PFSK-1 (cell line): ENCODE results near the gene C22orf42.

Experiments used
- FOXP2 ChIP-seq: optimal IDR thresholded peaks from 2 replicates; pipeline ENCODE3; 2011; ENCODE audit warnings: borderline replicate concordance, control low read depth, inconsistent platforms; ENCODE audit not compliant: insufficient read depth; ENCODE audit errors: extremely low read length, extremely low read depth
- POLR2AphosphoS5 ChIP-seq: IDR thresholded peaks from 2 replicates; pipeline ENCODE4 v1.6.1; 2012; ENCODE audit warnings: low read depth, mild to moderate bottlenecking, control low read depth, low read length, moderate library complexity
- REST ChIP-seq, 2 experiments: IDR thresholded peaks; 2 replicates each; pipeline versions ENCODE4 v1.6.1 to v1.8.0; 2011 to 2012; ENCODE audit warnings: low read depth in 2 of 2, low read length in 2 of 2, control low read depth in 1 of 2, inconsistent platforms in 1 of 2, mild to moderate bottlenecking in 1 of 2, moderate library complexity in 1 of 2; ENCODE audit not compliant: insufficient read depth in 1 of 2
- SIN3A ChIP-seq: IDR thresholded peaks from 2 replicates; pipeline ENCODE4 v1.6.1; 2012; ENCODE audit warnings: mild to moderate bottlenecking, low read length, moderate library complexity, borderline replicate concordance; ENCODE audit not compliant: insufficient read depth
- TAF1 ChIP-seq: IDR thresholded peaks from 2 replicates; pipeline ENCODE4 v1.6.1; 2012; ENCODE audit warnings: low read length, control low read depth, borderline replicate concordance; ENCODE audit not compliant: insufficient read depth

Gene C22orf42

GRCh38 chr22:32119568-32120235 is 39.4 kb downstream of the C22orf42 start:
- no peak for TF ChIP-seq POLR2AphosphoS5
- no peak for TF ChIP-seq TAF1
- TF ChIP-seq SIN3A, result no peak
- no peak for TF ChIP-seq REST (IDR thresholded peaks at IDR 0.05; ENCODE audit: insufficient read depth in 1 of 2, low read depth in 2 of 2, low read length in 2 of 2)
- TF ChIP-seq FOXP2, result no peak

- TF ChIP-seq POLR2AphosphoS5 (no peak), SIN3A (no peak), REST (IDR thresholded peaks at IDR 0.05; ENCODE audit: insufficient read depth in 1 of 2, low read depth in 2 of 2, low read length in 2 of 2) (no peak), TAF1 (no peak), FOXP2 (no peak)
These were observed 46.7 kb downstream of the C22orf42 start for GRCh38 chr22:32112380-32112779.

GRCh38 chr22:32106930-32107329 is 52.2 kb downstream of the C22orf42 start:
- no peak for TF ChIP-seq SIN3A
- no peak for TF ChIP-seq TAF1
- no peak for TF ChIP-seq POLR2AphosphoS5
- TF ChIP-seq FOXP2, result no peak
- TF ChIP-seq REST (IDR thresholded peaks at IDR 0.05; ENCODE audit: insufficient read depth in 1 of 2, low read depth in 2 of 2, low read length in 2 of 2), result peak; percentile 87 to 96

- TF ChIP-seq POLR2AphosphoS5 (no peak), TAF1 (no peak), SIN3A (no peak), REST (IDR thresholded peaks at IDR 0.05; ENCODE audit: insufficient read depth in 1 of 2, low read depth in 2 of 2, low read length in 2 of 2) (no peak), FOXP2 (no peak)
These were observed 55.3 kb downstream of the C22orf42 start for GRCh38 chr22:32103658-32104315.
